K562 (cell line): ENCODE results near the gene MMP19. TPM values are rescaled to one million over a fixed set of nuclear protein-coding genes. Genes with fewer than 3 reads are reported as not detected.

Experiments
- ATF6 ChIP-seq: sonication (generic); formaldehyde crosslinking; IDR thresholded peaks from 2 replicates; pipeline ENCODE4 v1.4.0; 2020; ENCODE audit warnings: mild to moderate bottlenecking, missing genetic modification reagents
- E2F5 ChIP-seq: sonication (generic); formaldehyde crosslinking; IDR thresholded peaks from 2 replicates; pipeline ENCODE4 v1.8.0; 2022; ENCODE audit warnings: mild to moderate bottlenecking, missing genetic modification reagents
- ETV1 ChIP-seq: fragments of 450-650 bp; conservative IDR thresholded peaks from 2 replicates; pipeline ENCODE4 v1.6.1; 2016; ENCODE audit warnings: missing genetic modification characterization, control low read depth, low read depth, missing compliant biosample characterization
- FOXJ2 ChIP-seq: fragments of 200-800 bp; sonication (Bioruptor generic); IDR thresholded peaks from 2 replicates; pipeline ENCODE4 v1.6.1; 2016; ENCODE audit warnings: missing genetic modification characterization, missing compliant biosample characterization
- FOXM1 ChIP-seq, 2 experiments: fragments of 450-650 bp in 1 of 2; sonication (generic) in 1 of 2; formaldehyde crosslinking in 1 of 2; IDR thresholded peaks; 2 replicates each; pipeline versions ENCODE4 v1.6.1 to v1.9.0; 2017 to 2022; ENCODE audit warnings: low read depth in 2 of 2, mild to moderate bottlenecking in 2 of 2, missing genetic modification reagents in 1 of 2, moderate library complexity in 1 of 2
- MAZ ChIP-seq, 2 experiments: fragments of 450-650 bp in 1 of 2; sonication (generic) in 1 of 2; formaldehyde crosslinking; IDR thresholded peaks in 1 of 2; conservative IDR thresholded peaks in 1 of 2; 2 replicates each; pipeline versions ENCODE4 v1.4.0 to v1.5.0; 2020; ENCODE audit warnings: mild to moderate bottlenecking in 1 of 2, missing genetic modification reagents in 1 of 2
- MECOM ChIP-seq: fragments of 250-450 bp; sonication (Bioruptor Pico); IDR thresholded peaks from 2 replicates; pipeline ENCODE4 v1.8.0; 2022; ENCODE audit warnings: inconsistent platforms
- MED1 ChIP-seq: sonication (generic); formaldehyde crosslinking; IDR thresholded peaks from 2 replicates; pipeline ENCODE4 v1.8.1; 2023; ENCODE audit warnings: missing genetic modification reagents, borderline replicate concordance
- NFIC ChIP-seq: fragments of 450-650 bp; IDR thresholded peaks from 2 replicates; pipeline ENCODE4 v1.6.1; 2017; ENCODE audit warnings: mild to moderate bottlenecking, inconsistent platforms
- PCBP2 ChIP-seq: fragments of 200-400 bp; formaldehyde crosslinking; IDR thresholded peaks from 2 replicates; pipeline ENCODE4 v1.6.1; 2018; ENCODE audit warnings: low read length, low read depth, mild to moderate bottlenecking, moderate library complexity; ENCODE audit not compliant: poor library complexity, severe bottlenecking
- PHF21A ChIP-seq: fragments of 450-650 bp; IDR thresholded peaks from 2 replicates; pipeline ENCODE4 v1.6.1; 2017; ENCODE audit warnings: low read depth, borderline replicate concordance
- RBM25 ChIP-seq: fragments of 200-400 bp; formaldehyde crosslinking; IDR thresholded peaks from 2 replicates; pipeline ENCODE4 v1.6.1; 2018; ENCODE audit warnings: low read length, low read depth, moderate library complexity; ENCODE audit not compliant: severe bottlenecking
- RBM39 ChIP-seq: fragments of 200-400 bp; formaldehyde crosslinking; optimal IDR thresholded peaks from 2 replicates; pipeline ENCODE3; 2018; ENCODE audit warnings: low read depth, low read length
- SETDB1 ChIP-seq: IDR thresholded peaks from one replicate; pipeline ENCODE4 v1.6.1; 2012; ENCODE audit warnings: low read length, control low read depth, inconsistent platforms
- SNRNP70 ChIP-seq: fragments of 200-400 bp; formaldehyde crosslinking; optimal IDR thresholded peaks from 2 replicates; pipeline ENCODE3; 2017; ENCODE audit warnings: low read depth, low read length
- TBL1XR1 ChIP-seq, 2 experiments: IDR thresholded peaks; 2 replicates each; pipeline ENCODE4 v1.6.1; 2012; ENCODE audit warnings: improper control_type of control experiment in 2 of 2, low read length in 2 of 2, mild to moderate bottlenecking in 1 of 2
- THRA ChIP-seq: fragments of 450-650 bp; IDR thresholded peaks from 2 replicates; pipeline ENCODE4 v1.6.1; 2017; ENCODE audit warnings: mild to moderate bottlenecking, moderate library complexity
- U2AF2 ChIP-seq: fragments of 200-400 bp; formaldehyde crosslinking; optimal IDR thresholded peaks from 2 replicates; pipeline ENCODE3; 2017; ENCODE audit warnings: low read depth, mild to moderate bottlenecking, low read length
- XRCC5 ChIP-seq: fragments of 200-400 bp; formaldehyde crosslinking; IDR thresholded peaks from 2 replicates; pipeline ENCODE4 v1.6.1; 2017; ENCODE audit warnings: low read depth, mild to moderate bottlenecking, low read length
- ZBTB2 ChIP-seq: fragments of 450-650 bp; IDR thresholded peaks from 2 replicates; pipeline ENCODE4 v1.6.1; 2016; ENCODE audit warnings: antibody characterized with exemption
- ZNF3 ChIP-seq: fragments of 250-450 bp; sonication (Bioruptor Pico); IDR thresholded peaks from 2 replicates; pipeline ENCODE4 v1.5.0; 2021; ENCODE audit warnings: mild to moderate bottlenecking, moderate library complexity
- ZNF586 ChIP-seq: fragments of 450-650 bp; formaldehyde crosslinking; conservative IDR thresholded peaks from 2 replicates; pipeline ENCODE4 v1.4.0; 2020; ENCODE audit warnings: mild to moderate bottlenecking, moderate library complexity
- ZSCAN29 ChIP-seq: fragments of 450-650 bp; IDR thresholded peaks from 2 replicates; pipeline ENCODE4 v1.6.1; 2017
- polyA plus RNA-seq, 8 experiments: library from polyadenylated mRNA; depleted of rRNA in 4 of 8; stranded (reverse) in 5 of 8; unstranded in 3 of 8; fragments of >200 nt; fragmentation: Nextera tagmentation in 2 of 8; fragmentation: Illumina TruSeq in 1 of 8; extraction: Ambion mirVana in 2 of 8; extraction: Trizol in 1 of 8; gene quantifications; 2 replicates each; pipeline versions ENCODE4 v1.2.1 to v1.2.3, GENCODE V29; 2011 to 2014; ENCODE audit warnings: inconsistent platforms in 1 of 8, missing spikeins in 1 of 8
- total RNA-seq, 7 experiments: library from RNA; depleted of rRNA in 6 of 7; stranded (reverse); fragments of >200 nt in 6 of 7; fragmentation: Illumina TruSeq in 2 of 7; extraction: Trizol in 2 of 7; gene quantifications; 2 replicates each; pipeline versions ENCODE4 v1.2.1 to v1.2.3, GENCODE V29; 2011 to 2021; ENCODE audit warnings: low replicate concordance in 1 of 7

Gene MMP19
- total and polyA plus RNA-seq, 9 of the 15 experiments (the other 6 are each of a cell fraction or from before 2014, with no cell fraction given) = 0.14 to 1.6 (median 0.66) TPM

GRCh38 chr12:55842681-55843429 lies at the start of gene MMP19 (continued):
- no peak for TF ChIP-seq E2F5 (CRISPR knock-in tag)
- TF ChIP-seq ZBTB2 = no peak
- no peak for TF ChIP-seq U2AF2
- TF ChIP-seq XRCC5 = peak; percentile 59; the same call in 1 of the 2 replicates
- peak; percentile 83 for TF ChIP-seq ETV1
- TF ChIP-seq ZNF586 (CRISPR knock-in tag) = no peak
- TF ChIP-seq PCBP2 = no peak
- no peak for TF ChIP-seq ATF6 (CRISPR knock-in tag)
- no peak; the same call in 1 of the 2 replicates for TF ChIP-seq FOXM1 (IDR thresholded peaks at IDR 0.05; ENCODE audit: low read depth)
- no peak for TF ChIP-seq FOXM1 (CRISPR knock-in tag; IDR thresholded peaks at IDR 0.05; ENCODE audit: low read depth)
- TF ChIP-seq NFIC = no peak
- TF ChIP-seq THRA = no peak
- no peak for TF ChIP-seq ZNF3
- TF ChIP-seq TBL1XR1 (IDR thresholded peaks at IDR 0.05; ENCODE audit: low read length in 2 of 2) = peak in 1 of 2 experiments; percentile 28; a peak in 1 of 4 replicates
- TF ChIP-seq ZSCAN29 = no peak
- no peak for TF ChIP-seq MECOM (CRISPR knock-in tag)
- no peak for TF ChIP-seq RBM25
- no peak for TF ChIP-seq RBM39
- TF ChIP-seq PHF21A = no peak
- TF ChIP-seq SETDB1 = no peak
- peak; percentile 24 to 25; a peak in 1 of 4 replicates for TF ChIP-seq MAZ (CRISPR knock-in tag; conservative IDR thresholded peaks at IDR 0.05 in 1 of 2, IDR thresholded peaks at IDR 0.05 in 1 of 2)
- TF ChIP-seq FOXJ2 (tag) = no peak
- no peak for TF ChIP-seq MED1 (CRISPR knock-in tag)
- TF ChIP-seq SNRNP70 = no peak
